NCI-H2196 (cell line): ENCODE results near the gene TRAPPC2L.

Experiments
- DNase-seq: peaks from one replicate; lab custom pipeline; 2025; ENCODE audit not compliant: unreplicated experiment; lab: John Stamatoyannopoulos, UW

Gene TRAPPC2L

DNA sequence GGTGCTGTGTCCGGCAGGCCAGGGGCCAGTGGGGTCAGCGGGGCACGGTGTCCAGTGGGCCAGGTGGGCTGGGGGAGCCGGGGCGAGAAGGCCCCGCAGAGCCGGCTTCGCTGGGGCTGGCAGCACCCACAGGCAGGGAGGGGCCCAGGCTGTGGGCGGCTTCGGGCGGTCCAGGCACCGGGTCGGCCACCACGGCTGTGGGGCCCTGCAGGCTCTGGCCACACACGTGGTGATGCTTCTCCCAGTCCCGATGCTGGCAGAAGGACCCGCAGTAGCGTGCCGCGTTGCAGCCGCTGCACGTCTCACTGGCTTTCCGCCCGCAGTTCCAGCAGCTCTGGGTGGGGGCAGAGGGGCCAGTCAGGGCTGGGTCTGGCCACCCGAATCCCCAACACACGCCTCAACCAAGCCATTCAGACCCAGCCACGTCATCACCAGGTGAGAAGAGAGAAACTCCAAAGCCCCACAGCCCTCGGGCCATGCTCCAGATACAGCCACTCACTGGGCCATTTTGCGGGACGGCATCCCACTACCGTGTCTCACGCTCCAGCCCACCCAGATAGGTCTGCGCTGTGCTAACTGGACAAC is 20.1 kb downstream of the TRAPPC2L start:
- no peak for DNase-seq

DNA sequence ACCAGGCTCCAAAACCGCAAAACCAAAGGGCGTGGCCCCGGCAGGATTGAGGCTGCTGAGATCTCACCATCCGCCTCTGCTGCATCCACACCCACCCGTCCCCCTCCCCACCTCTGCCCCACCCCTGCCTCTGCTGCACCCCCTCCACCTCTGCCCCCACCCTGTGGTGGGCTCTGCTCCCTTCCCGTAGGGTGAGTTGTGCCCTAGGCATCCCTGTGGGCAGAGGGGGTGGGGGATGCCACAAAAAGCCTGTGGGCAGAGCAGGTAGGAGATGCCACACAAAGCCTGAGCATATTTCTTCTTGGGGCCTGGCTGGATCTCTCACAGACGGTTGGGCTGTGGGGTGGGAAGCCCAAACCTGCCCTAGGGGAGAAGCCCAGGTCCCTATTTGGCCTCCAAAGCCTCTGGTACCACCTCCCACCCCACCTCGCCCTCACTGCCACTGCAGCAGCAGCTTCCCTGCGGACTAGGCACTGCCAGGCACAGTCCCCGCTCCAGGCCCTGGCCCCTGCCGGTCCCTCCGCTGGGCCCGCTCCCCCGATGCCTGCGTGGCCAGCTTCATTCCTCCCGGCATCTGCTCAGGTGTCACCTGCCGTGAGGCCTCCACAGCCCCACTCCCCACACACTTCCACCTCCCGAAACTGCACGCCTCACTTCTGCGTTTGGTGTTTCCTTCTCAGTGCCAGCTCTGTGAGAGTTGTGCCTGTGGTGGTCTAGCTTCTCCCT is 20.8 kb downstream of the TRAPPC2L start:
- no peak for DNase-seq

DNA sequence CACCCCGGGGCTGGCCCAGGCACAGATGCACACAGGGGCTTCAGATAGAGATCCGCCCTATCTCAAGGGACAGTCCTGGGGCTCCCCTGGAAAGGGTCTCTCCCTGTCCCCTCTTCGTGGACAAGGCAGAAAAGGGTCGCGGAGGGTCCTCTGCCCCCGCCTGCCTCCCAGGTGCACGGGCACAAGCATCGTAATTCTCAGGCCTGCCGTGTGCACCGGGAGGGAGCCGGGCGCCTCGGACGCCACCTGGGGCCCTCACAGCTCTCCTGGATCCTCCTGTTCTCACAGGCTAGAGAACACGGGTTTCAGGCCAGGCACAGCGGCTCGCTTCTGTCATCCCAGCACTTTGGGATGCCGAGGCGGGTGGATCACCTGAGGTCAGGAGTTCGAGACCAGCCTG is 21.4 kb downstream of the TRAPPC2L start:
- no peak for DNase-seq

DNA sequence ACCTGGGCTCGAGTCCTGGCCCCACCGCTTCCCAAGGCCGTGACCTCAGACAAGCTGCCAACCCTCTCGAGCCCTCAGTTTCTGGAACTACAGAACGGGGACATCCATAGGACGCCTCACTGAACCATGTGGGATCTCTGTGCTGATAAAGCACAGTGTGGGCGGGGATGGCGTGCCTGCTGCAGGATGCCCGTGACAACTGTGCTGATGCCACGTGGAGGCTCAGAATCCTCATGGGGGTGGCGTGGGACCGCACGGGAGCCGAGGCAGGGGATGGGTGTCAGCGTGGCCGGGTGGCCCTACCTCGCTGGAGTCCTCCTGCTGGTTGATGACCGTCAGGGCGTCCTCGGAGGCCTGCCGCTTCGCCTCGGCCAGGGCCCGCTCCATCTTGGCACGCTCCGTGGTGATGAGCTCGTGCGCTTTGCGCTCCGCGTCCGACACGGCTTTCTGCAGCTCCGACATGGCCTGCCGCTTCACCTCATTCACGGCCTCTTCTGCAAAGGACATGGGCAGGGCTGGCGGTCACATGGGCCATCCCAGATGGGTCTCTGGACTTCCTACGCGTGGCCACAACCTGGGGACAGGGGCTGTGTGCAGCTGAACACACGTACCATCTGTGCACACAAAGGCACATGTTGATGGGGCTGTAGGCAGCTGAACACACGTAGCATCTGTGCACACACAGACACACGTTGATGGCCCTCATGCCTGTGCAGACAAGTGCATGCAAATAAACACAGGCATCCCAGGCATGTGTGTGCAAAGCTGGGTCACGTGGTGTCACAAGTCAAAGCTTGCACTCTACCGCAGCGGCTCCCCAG is 22.2 kb downstream of the TRAPPC2L start:
- no peak for DNase-seq

DNA sequence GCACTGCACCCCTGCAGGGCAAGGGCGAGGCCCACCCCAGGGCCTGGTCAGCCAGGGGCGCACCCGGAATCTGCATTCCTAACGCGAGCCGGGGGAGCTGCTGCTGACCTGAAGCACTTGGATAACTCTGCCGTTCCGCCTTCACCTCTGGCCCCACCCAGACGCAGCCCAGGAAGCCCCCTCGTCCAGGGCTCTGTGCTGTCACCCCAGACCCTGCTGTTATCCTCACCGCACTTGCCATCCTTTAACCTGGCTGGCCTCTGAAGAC is 22.8 kb downstream of the TRAPPC2L start:
- DNase-seq: no peak

DNA sequence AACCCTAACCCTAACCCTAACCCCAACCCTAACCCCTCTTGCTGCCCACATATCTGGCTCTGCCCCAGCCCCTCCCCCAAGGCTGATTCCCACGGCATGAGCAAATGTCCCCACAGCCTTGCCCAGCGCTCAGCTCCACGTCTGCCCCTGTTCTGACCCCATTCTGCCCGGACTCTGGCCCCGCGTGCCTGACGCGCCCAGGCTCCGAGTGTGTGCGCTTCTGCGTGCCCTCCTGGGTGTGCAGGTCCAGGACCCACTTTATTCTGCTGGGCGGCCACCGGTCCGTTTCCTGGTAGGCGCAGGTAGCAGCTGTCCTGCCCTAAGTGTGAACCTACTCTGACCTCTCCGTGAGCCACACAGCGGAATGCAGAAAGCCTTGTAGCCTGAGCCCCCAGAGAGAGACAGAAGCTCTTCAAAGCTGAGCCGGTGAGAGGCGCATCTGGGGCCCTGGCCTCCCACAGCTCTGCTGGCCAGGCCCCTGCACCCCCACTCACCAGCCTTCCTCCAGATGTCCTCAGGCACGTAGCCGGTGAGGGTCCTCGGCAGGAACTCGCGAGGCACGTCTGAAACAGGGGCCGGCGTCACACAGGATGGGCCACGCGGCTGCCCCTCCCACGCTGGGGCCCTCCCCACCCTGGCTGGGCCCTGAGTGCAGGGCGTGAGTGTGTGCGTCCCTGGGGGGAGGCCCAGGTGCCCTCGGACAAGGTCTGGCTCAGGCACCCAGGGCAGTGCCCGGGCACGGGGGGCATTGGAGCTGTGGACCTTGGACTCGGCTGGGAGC is 23.5 kb downstream of the TRAPPC2L start:
- DNase-seq: no peak

DNA sequence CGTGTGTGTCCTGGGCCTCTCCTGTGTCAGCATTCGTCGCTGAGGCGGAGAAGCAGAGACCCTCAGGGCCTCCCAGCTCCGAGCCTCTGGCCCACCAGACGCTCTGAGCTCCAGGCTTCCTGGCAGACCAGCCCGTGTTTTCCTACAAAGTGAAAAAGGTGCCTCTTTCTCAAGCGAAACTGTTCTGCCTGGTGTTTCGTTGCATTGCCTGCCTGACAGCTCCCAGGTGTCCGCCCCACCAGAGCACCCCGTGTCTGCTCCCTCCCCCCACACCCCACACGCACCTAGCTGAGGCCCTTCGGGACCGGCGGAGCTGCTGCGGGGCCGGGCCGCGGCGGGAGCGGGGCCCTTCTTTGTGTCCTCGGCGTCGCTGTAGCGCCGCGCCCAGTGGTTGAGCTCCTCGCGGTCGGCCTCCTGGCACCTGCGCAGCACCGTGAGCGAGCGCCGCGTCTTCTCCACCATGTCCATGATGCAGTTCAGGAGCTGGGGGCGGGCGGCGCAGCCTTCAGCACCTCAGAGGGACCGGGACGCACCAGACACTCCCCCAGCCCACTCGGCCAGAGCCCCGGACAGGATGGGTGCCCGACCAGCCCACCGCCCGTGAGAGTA is 24.2 kb downstream of the TRAPPC2L start:
- DNase-seq: no peak

DNA sequence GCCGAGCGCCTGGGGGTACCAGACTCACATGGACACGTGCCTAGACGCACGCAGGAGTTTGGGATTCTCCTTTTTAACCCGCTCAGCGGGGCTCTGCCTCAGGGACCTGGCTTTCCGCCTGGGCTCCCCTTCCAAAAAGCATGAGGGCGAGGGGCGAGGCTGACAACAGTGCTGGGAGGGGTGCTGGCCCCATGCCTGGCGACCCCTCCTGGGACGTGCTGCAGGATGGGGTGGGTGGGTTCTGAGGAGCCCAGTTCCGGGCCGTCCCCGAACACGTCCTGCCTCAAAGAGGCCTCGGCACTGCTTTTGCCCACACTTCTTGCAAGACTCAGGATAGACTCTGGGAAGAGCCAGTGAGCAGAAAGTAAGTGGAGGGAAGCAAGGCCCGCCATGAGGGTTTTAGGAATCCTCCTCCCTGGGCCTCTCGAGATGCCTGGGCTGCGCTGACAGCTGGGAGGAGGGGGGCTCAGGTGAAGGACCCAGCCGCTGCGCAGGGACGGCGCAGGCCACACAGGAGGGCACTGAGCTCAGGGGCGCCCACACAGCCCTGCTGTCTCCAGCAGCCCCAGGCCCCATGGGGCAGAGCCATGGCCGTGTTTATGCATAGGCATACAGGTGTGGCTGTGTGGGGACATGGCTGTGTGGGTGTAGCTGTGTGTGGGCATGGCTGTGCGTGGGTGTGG is 24.9 kb downstream of the TRAPPC2L start:
- DNase-seq: no peak

DNA sequence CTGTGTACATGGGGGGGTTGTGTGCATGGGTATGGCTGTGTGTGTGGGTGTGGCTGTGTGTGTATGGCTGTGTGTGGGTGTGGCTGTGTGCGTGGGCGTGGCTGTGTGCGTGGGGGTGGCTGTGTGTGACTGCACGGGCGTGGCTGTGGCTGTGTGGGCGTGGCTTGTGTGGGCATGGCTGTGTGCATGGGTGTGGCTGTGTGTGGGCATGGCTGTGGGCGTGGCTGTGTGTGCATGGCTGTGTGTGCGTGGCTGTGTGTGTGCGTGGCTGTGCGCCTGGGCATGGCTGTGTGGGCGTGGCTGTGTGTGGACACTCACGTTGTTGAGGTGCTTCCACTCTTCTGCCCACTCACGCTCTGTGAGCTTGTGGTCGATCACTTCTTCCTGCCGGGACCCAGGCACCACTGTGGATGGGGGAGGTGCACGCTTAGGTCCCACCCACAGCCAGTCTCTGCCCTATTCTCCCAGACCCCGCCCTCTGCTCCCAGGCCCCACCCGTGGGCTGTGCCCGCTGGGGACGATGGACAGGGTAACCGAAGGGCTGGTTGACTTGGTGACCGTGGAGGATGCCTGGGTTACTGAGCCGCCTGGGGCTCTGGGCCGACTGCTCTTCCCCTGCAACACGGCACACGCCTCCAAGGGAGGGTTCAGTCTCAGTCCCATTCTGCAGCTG is 25.6 kb downstream of the TRAPPC2L start:
- DNase-seq: no peak

DNA sequence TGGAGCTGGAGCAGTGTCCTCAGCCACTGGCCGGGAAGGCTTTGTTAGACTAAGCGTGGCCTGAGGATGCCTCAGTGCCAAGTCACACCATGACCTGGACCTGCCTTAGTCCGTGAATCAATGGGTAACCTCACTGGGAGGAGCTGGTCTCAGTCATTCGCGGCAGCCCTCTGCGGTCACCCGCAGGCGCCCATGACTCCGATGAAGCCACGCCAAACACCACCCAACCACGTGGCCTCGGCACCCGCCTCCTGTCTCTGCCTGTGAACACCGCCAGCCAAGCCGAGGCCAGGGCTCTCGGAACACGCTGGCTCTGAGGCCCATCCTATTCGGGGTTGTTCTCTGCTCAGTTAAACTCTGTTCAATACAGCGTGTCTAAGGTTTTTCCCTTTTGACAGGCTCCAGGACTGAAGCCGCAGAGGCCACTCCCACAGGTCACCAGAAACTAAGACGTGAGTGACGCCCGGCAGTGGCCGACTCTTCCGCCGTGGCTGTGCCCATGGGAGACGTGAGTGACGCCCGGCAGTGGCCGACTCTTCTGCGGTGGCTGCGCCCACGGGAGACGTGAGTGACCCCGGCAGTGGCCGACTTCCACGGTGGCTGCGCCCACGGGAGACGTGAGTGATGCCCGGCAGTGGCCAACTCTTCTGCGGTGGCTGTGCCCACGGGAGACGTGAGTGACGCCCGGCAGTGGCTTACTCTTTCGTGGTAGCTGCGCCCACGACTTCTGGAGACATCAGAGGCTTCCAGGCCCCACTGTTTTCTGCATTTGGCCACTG is 26.4 kb downstream of the TRAPPC2L start:
- no peak for DNase-seq

DNA sequence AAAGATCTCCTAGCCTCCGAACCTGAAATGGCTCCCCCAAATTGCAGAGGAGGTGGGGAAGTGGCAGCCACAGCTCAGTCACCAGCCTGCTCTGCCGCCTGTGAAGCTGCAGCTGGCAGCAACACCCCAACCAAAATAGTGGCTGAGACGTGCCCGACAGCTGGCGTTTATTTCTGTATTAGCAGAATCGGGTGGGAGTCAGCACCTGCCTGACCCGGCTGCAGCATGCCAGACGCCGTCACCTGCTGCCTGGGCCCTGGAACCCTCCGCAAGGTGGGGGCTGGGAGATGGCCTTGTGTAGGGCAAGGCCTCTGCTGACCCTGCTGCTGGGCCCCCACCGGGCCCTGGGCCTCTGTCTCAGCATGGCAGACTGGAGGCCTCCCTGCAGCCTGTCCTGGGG is 27.0 kb downstream of the TRAPPC2L start:
- DNase-seq: no peak

DNA sequence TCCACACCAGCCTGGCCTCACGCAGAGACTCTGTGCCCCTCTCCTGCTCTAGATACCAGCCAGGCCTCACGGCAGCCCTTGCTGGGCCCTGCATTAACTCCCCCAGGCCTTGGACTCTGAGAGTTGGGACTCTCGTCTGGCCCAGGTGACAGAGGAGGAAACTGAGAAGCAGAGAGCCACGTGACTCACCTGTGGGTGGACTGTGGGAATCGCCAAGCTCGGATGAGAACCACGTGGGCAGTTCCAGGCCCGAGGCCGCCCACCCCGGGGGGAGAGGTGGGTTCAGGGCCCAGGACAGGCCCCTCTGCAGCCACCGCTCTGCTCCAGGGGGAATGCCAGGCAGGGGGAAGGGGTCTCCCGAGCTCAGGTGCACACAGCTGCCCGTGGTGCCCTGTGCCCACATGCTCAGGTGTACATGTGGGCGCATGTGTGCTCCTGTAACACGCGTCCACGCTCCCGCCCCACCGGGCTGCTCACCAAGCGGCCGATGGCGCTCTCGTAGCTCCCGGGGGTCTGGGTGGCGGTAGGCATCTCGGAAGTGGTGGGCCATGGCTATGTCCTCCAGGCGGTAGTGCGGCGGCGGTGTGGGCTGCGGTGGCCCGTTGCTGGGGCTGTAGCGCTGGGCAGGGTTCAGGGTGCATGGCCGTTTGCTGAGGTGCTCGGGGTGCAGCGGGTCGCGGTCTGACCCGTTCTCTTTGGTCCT is 27.8 kb downstream of the TRAPPC2L start:
- no peak for DNase-seq

DNA sequence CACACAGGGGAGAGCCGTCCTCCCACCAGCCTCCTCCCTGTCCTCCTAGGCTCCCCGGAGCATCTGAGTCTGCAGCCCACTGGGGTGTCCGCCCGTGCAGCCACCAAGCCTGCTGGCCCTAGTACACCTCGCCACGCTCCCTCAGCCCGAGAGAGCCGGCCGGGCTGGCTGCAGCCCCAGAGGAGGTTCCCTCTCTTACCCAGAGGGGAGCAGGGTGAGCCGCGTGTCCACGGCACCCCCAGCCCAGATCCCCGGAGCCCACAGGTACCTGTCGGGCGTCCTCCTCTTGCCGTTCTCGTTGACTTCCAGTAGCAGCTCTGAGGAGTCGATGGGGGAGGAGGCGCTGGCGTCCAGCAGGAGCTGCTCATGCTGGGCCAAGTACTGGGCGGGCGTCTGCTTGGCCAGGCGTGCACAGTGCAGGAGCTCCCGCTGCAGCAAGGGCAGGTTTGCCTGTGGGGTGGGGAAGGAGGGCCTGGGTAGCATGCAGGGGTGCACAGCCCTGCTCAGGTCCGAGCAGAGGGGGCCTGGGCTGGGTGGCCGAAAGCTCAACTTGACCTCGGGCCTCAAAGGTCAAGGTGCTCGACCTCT is 28.9 kb downstream of the TRAPPC2L start:
- no peak for DNase-seq

DNA sequence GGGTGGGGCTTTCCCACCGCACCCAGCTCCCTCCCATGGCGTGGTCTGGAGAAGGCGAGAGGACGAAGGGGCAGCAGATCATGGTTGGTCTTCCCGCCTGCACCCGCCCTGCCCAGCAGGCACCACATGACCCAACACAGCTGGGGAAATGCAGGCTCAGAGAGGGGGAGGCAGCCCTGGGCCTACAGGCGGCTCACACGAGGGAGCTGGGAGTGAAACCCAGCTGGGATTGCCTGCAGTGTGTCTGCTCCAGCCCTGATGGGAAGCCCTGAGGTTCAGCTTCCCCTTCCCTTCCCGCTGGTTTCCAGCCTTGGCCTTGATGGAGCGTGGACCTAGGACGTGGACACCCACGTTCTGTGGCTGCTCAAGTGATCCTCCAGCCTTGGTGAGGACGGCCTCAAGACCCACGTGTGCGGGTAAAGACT is 29.5 kb downstream of the TRAPPC2L start:
- DNase-seq: no peak

DNA sequence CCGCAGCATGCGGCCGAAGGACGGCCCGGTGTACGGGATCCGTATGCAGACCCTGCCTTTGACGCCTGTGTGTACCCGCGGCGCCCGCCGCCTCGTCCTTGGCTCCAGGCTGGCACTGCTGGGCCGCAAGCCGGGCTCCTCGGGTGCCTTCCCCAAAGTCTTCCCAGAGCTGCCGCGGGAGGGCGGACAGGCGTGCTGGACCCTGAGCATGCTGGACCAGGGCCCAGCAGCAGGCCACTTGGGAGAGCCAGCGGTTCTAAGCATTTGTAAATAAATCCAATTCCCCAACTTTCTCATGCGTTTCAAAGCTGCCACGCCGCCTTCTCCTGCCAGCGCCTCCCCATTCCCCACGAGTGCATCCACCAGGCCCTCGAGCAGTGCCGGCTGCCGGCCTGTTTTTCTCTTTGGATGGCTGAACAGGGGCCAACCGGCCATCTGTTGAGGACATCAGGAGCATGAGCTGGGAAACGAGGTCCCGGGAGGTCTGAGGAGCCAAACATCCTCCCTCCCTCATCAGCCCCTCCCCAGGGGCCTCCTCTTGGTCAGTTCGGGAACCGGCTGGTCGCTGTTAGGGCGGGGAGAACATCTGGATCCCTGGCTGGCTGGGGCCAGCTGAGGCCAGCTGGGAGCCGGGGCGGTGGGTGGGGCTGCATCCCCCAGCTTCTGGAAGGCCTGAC is 30.1 kb downstream of the TRAPPC2L start:
- DNase-seq: no peak

DNA sequence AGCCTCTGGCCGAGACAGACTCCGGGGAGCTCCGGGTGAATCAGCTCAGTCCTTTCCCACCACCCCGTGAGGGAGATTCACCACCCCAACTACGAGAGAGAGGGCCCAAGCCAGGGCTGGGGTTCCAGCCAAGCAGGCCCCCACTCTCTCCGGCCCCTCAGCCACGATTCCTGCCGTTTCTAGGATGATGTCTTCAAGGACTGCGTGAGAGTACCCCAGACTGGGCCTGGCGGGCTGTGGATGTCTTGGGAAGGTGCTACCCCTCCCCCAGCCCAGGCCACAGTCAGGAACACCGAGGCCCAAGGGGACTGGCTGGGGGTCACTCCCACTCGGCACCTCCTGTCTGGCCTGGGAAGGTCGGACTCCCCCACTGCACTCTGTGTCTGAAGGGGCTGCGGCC is 31.1 kb downstream of the TRAPPC2L start:
- no peak for DNase-seq

DNA sequence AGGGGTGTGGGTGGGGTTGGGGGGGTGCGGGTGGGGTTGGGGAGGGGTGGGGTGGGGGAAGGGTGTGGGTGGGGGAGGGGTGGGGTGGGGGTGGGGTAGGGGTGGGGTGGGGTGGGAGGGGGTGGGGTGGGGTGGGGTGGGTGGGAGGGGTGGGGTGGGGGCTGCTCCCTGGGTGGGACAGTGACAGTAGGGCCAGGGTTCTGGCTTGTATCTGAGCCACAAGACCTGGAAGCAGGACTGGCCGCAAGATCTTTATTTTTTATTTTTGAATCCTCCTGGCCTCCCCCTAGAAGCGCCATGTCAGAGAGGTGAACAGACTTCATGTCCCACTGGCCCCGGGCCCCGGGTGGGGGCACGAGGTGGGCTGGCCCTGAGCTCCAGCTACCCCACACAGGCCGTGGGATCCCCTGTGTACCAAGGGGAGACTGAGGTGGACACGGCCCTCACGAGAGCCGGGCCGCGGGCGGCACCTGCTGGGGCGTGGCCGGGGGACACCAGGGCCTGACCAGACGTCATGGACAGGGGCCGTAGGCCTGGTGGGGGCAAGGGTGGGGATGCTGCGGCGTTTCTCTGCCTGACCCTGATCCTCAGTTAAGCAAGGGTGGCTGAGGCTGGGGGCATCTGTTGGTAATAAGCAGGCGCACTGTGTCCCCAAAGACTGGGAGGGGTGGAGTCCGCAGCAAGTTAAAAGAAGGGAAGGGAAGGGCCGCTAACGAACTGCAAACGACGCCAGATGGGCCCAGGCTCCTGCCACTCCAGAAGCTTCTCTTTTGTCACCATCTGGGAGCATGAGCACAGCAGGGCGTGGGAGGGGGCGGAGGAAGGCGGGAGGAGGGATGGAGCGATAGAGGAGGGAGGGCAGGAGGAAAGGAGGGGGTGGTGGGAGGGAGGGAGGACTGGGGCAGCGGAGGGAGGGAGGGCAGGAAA is 31.8 kb downstream of the TRAPPC2L start:
- no peak for DNase-seq
